GM13977 (cell line): ENCODE results near the gene USP49.
"Not testable (repeated sequence)": the region's sequence is repeated elsewhere in the genome, so short reads cannot be mapped to it uniquely, and the experiment has no call there.

ENCODE experiments used
- DNase-seq: peaks from one replicate; pipeline ENCODE4 v3.0.0; 2012; ENCODE audit warnings: low spot score
- CTCF ChIP-seq: IDR thresholded peaks from 2 replicates; pipeline ENCODE4 v1.5.1; 2012; ENCODE audit warnings: mild to moderate bottlenecking, control low read depth; ENCODE audit not compliant: insufficient read depth; ENCODE audit errors: extremely low read depth, missing control alignments
- in situ Hi-C: fragments of 300-500 bp; cut with MboI; formaldehyde crosslinking; loops from one replicate; pipeline ENCODE4 v1.12.0; 2022; ENCODE audit warnings: low sequenced_read_pairs, low pct_unique_long_range_greater_than_20kb, mixed read lengths, inconsistent platforms; ENCODE audit not compliant: unreplicated experiment

The USP49 gene

GRCh38 chr6:41822021-41822420 lies 73.2 kb downstream of the USP49 start:
- no peak for TF ChIP-seq CTCF
- DNase-seq, result no peak

GRCh38 chr6:41821266-41821665 lies 73.9 kb downstream of the USP49 start:
- no peak for TF ChIP-seq CTCF
- DNase-seq, result no peak

More at GRCh38 chr6:41822021-41822420, 73.2 kb downstream of the USP49 start:
- in situ Hi-C loops, result no loop called here

GRCh38 chr6:41818271-41819054 lies 76.7 kb downstream of the USP49 start:
- no peak for DNase-seq
- in situ Hi-C loops, result no loop called here
- TF ChIP-seq CTCF, result no peak

More at GRCh38 chr6:41821266-41821665, 73.9 kb downstream of the USP49 start:
- in situ Hi-C loops, result no loop called here

GRCh38 chr6:41815587-41815986 lies 79.6 kb downstream of the USP49 start:
- TF ChIP-seq CTCF, result no peak
- DNase-seq, result no peak
- in situ Hi-C loops, result no loop called here

GRCh38 chr6:41814629-41815028 lies 80.5 kb downstream of the USP49 start:
- in situ Hi-C loops, result no loop called here
- DNase-seq, result no peak
- TF ChIP-seq CTCF, result no peak

GRCh38 chr6:41813956-41814355 lies 81.2 kb downstream of the USP49 start:
- in situ Hi-C loops, result no loop called here
- TF ChIP-seq CTCF, result no peak

GRCh38 chr6:41813469-41813868 lies 81.7 kb downstream of the USP49 start:
- no peak for DNase-seq
- in situ Hi-C loops, result no loop called here
- no peak for TF ChIP-seq CTCF

More at GRCh38 chr6:41813956-41814355, 81.2 kb downstream of the USP49 start:
- no peak for DNase-seq

- in situ Hi-C loops, result not testable (repeated sequence)
Observed at GRCh38 chr6:41811946-41812345, 83.2 kb downstream of the USP49 start.

More at GRCh38 chr6:41811946-41812345, 83.2 kb downstream of the USP49 start:
- DNase-seq, result not testable (repeated sequence)
